ENCODE results near the gene BRF1.
A peak's percentile ranks its signal among the peaks of the same experiment; 100 is the strongest.

BRF1 gene

DNA sequence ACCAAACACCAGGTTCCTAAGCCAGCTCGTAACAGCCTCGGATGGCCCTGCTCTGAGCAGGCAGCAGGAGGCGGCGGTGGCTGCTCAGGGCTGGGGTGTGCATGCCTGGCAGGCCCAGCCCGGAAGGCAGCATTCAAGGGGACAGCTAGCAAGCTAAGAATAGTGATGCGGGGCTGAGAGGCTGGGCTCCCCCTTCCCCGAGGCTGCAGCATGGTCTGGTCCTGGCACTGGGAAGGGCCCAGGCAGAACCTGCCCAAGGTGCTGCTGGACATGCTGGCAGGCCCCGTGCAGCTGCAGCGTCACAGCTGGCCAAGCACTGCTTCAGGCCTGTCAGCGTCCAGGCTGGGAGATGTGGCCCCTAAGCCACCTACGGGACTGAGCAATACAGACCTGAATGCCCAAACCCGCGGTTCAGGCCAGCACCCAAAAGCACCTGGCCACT lies 93.3 kb downstream of the BRF1 start:
- DNase-seq: no peak

DNA sequence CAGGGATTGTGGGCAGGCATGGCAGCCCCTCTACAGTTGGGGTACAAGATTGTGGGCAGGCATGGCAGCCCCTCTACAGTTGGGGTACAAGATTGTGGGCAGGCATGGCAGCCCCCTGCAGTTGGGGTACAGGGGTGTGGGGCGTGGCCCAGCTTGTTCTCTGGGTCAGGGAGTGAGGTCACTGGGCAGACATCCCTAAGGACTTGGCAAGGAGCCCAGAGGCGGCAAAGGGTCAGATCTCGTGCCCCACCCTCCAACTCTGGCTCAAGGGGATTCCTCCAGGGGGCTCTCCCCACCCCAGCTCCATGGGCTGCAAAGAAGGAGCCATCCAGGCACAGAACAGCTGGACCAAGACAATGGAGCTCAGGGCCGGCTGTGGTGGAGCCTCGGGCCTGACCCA lies 93.9 kb downstream of the BRF1 start:
- DNase-seq: no peak

DNA sequence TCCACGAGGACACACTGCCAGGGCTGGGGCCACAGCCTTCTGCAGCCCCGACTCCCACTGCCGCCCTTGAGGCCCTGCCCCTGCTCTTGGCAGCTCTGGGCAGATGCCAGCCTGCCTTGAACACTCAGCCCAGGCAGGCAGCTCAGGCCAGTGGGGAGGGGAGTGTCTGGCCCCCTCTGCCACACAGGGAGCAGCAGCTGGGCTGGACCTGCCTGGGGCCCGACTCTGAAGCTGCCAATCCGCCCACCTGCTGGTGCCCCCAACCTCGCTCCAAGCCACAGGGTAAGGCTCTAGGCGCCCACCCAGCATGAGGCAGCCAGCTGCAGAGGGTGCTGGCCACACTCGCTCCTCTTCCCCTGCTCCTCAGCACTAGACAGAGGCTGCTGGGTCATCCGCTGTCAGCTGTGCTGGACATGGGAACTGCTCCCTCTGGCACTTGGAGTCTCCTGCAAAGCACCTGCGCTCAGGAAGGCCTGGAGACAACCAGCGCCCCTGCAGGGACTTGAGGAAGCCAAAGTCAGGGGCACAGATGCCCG lies 95.1 kb downstream of the BRF1 start:
- peak in 1 of 2 experiments; percentile 19 for DNase-seq

DNA sequence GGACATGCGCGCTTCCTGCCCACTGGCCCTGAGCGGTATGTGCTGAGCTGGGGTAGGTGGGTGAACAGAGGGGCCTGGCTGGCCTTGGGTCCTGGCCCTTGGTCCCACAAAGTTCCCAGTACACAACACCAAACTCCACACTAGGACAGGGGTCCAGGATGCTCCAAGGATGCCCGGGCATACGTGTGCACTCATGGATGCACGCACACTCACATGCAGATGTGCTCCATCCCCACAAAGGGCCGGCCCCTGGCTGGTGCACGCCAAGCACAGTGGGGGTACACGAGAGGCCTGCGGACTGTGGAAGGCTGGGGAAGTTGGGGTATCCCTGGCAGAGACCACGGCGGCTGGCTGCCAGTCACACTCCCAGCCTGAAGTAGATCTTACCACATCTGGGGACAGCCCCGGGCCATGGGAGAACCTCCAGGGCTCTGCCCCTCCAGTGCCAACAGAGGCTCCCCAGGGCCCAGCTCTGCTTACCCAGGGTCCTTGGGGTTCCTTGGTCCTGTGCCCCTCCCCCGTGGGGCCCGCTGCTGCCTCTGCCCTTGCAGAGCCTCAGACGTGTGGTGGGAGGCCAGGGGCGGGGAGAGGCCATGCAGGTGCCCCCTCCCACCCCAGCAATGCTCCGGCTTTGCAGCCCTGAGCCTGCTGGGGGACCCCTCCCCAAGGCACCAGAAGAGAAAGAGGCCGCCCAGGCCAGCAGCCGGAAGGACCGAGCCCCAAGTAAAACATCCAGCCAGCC lies 95.7 kb downstream of the BRF1 start:
- no peak for DNase-seq

DNA sequence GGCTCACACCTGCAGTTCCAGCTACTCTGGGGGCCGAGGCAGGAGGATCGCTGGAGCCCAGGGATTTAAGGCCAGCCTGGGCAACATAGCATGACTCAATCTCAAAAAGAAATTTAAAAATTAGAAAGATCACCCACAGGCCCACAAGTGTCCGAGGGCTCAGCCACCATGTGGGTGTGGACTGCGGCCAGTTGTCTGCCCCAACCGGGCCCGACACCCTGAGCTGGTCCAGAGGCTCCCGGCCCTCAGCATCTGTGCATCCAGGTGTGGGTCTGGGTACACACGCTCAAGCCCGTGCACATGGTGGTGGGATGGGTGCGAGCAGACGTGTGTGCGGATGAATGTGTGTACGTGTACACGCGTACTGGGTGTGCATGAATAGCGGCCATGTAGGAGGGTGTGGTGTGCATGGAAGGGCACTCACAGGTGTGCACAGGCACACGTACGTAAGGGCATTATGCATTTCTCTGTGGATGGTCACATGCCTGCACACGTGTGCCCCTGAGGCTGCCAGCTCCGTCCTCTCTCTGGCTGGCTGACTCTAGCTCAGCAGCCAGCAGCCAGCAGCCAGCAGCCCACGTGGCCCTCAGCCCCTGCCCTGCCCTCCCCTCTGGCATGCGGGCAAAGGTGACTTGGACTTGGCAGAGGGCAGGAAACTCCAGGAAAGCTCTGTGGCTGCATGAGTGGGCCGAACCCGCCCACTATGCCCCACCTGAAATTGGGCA lies 96.4 kb downstream of the BRF1 start:
- no peak for DNase-seq

DNA sequence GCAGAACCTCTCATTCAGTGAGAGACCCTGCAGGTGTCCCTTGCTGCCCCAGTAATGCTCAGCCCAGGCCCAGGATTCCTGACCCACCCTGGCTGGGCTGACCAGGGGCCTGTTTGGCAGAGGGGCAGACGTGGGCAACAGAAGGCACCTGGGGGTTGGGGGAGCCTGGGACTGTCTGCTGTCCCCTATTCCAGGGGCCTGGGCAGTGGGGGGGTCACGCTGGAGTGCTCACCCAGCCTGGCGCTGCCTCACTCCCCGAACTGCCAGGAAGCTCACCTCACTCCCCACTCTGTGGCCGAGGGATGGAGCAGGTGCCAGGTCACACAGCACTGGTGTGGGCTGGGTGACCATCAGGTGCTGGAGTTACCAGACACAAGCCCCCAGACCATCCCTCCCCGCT lies 97.1 kb downstream of the BRF1 start:
- DNase-seq: no peak

DNA sequence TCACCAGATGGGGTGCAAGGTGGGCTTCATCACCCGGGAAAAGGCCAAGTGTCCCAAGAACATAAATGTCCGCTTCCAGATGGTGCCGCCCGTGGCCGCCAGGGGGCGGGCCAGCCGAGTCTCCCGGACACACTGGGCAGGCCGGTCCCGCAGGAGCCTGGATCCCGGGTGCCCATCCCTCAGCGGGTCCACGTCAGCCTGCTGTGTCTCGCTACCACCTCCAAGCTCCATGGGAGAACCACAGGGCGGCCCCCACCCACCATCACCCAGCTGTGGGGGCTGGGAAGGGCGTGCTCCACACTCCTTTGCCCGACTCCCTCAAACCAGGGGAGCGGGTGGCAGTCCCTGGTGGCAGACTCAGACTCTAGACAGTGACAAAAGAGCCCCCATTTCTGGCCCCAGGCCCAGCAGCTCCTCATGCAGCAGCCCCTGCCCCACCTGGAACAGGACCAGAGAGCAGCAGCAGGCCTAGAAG lies 97.7 kb downstream of the BRF1 start:
- peak in 1 of 2 experiments; percentile 51 for DNase-seq

DNA sequence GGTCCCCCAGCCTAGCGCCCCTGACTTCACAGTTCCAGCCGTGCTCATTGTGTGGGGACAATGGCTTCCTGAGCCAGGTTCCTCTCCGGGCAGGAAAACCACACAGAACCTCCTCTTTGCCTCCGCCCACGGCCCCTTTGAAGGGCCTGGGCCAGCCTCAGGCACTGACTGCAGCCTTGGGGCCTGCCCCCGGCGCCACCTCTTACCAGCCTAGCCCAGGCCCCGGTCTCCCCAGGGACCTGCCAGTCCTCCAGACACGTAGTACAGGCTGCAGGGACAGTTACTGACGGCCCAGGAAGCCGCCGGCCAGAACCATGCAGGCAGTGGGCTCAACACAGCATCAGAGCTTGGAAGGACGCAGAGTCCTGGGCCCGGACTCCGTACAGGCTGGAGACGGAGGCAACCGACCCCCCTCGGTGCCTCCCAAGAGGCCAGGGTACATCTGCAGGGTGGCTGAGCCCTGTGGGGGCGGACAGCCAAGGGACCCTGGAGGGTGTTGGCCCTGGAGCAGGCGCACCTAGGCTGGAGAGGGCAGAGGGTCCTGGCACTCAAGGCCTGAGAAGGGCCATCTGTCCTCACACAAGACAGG lies 98.8 kb downstream of the BRF1 start:
- no peak for DNase-seq

DNA sequence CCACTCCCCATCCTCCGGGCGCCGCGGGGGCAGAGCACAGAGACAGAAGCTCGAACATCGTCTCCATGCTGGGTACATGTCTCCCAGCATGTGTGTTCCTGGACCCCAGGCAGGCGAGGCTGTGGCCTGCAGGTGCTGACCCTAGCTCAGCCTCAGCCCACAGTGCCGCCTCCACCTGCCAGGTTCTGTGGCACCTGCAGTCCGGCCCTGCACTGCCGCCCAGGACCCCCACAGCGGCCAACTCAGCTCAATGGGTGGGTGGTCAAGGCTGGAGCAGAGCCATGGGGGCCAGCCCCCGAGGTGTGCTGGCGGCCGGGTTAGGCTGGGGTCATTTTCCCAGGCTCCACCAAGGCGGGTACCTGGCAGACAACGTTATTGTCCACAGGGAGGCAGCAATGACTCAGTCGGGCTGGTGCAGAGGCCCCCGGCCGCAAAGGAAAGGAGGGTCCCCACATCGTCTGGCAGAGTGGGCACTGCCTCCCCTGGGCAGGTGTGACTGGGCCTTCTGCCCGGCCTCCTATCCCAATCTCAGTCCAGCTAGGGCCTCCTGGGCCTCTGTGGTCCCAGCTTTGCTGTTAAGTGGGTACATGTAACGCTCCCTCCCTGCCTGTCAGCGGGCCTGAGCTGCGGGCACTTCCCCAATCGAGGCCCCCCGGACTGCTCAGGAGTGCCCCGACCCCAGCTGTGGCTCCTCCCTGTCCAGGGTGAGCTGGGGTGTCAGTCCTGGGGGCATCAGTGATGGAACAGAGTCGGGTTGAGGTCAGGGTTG lies 99.5 kb downstream of the BRF1 start:
- no peak for DNase-seq

DNA sequence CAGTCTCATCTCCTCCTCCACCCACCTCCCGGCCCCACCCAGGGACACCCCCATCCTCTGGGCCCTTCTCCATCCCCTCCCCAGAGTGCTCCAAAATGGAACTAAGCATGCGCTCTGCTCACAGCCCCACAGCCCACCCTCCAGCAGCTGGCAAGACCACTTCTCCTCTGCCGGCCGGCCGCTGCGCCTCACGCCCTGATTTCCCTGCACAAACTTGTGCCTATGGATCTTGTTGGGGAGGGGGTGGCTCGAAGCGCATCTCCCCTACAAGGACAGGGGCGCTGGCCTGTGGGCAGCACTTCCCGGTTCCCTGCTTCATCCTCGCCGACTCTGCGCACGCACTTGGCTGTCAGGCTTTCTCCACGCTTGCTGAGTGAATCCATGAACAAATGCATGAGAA lies 100.2 kb downstream of the BRF1 start:
- DNase-seq: no peak

DNA sequence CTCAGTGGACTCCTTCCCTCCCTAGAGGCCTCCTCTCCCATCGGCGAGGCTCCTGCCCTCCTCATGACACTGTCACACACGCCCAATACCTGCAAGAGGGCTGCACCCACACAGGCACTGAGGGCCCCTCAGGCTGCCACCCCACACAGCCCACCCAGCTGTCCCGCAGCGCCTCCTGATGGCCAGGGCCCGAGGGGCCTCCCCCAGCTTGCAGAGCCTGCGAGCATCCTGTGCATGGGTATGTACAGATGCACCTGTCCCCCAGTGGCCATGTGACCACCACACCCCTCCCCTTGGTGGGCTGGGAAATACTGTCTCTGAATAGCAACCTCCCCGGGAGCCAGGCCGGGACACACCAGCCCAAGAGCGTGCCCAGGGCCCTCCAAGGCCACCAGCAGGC lies 100.7 kb downstream of the BRF1 start:
- DNase-seq: no peak

DNA sequence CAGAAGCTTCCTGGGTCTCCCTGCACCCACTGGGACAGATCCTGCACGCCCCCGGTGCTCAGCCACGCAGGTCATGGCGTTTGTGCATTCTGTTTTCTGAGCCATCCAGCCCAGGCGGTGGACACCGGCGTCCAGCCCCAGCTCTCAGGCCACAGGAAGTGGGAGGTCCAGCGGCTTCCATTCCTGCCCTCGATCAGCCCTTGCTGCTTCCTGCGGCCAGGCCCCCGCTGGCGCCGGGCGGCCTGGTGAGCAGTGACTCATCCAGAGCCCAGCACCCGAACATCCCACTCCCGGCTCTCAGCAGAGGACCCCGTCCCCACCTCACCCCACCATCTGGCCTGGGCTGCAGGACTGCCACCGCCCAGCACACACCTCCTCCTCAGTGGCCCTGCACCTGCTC lies 101.7 kb downstream of the BRF1 start:
- DNase-seq: peak in 1 of 2 experiments; percentile 43

DNA sequence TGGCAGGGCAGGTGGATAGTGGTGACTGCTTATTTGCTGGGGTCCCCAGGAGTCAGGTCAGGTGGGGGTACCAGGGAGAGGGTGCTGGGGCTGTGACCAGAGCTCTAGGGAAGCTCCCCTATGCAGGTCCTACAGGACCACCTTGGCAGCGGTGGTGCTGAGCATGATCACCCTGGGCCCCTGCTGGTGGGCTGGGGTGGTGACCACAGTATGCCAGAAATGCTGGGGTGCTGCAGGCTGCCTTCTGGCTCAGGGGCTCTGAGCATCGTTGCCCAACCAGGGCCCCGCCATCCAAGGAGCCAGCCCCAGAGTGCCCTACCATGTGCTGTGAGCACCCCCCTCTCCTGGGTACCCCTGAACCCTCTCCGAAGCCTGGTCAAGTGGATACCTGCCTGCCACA lies 102.2 kb downstream of the BRF1 start:
- DNase-seq: no peak

DNA sequence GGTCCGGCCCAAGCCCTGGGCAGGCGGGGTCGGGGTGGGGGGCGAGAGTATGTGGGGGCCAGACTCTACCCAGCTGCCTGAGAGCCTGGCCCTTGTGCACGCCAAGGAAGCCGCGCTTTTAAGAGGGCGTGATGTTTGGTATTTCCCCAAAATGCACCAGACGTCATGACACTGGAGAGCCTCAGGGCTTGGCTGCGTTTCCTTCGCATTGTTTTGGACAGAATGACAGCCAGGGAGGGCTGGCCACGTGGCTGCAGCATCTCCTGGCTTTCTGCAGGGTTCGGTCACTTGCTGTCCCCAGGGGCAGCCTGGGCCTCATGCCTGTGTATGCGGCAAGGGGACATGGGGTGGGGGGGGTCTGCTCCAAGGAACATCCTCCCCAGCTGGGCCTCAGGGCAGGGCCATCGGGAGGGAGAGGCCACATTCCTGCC lies 103.6 kb downstream of the BRF1 start:
- DNase-seq: no peak

DNA sequence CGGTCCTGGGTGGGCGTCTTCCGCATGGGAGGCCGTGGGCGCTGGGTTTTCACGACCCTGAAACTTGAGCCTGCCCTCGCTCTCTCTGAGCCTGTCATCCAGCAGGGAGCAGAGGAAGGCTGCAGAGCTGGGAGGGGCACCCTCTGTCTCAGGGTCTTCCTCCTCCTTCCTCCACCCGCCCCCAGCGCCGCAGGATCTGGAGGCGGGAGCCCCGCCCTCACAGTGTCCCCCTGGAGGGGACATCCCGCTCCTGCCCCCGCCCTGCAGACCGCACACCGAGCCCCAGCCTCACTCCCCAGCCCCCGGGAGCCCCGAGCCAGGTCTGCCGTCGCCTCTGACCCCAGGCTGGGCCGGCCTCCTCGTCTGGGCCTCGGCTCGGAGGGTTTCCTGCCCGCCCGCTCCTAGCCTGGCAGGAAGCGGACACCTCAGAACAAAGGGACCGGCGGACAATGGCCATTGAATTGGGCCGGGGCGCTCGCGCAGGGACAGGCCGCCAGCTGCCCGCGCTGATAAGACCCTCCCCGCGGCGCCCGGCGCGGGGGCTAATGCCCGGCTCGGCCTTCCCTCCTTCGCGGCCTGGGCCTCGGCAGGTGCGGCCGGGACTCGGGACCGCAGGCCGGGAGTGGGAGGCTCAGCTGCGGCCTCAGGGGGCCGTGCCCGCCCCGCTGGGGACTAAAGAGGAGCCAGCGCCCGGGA lies 104.4 kb downstream of the BRF1 start:
- no peak for DNase-seq

DNA sequence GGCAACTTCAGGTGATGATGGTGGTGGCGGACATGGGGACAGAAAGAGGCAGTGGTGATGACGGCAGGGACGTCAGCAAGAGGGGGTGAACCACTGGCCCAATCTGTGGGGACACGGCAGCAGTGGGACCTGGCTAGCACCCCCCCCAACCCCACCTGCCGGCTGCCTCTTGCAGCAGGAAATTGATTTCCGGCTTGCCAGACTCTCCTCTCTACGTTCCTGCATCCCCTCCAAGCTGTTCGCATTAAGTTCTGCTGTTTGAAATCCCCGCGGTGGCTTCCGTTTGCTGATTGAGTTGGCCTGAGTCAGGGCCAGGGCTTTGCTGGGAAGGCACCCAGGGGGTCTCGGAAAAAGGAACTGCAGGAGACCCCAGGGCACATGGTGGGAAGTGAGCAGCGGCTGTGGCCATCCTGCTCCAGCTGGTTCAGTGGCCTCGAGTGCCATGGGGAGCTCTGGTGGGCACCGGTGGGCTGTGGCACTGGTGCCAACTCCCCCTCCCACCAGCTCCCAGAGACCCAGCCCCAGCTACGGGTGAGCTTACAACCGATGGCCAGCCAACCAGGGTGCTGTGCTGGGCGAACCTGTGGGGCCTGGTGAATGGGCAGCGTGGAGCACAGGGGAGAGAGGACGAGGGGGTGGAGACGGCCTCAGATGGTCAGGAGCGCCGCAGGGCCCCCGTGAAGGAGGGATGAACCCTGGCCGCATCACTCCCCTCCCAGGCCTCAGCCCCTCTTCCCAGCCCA lies 105.1 kb downstream of the BRF1 start:
- no peak for DNase-seq

DNA sequence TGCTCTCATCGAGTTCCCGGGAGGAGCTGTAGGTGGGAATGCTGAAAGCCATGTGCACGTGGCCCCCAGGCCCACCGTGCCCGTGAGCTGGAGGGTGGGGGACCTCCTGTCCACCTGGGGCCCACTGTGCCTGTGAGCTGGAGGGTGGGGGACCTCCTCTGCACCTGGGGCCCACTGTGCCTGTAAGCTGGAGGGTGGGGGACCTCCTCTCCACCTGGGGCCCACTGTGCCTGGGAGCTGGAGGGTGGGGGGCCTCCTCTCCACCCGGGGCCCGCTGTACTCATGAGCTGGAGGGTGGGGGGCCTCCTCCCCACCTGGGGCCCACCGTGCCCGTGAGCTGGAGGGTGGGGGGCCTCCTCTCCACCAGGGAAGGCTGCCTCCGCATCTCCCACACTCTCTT lies 105.8 kb downstream of the BRF1 start:
- no peak for DNase-seq

DNA sequence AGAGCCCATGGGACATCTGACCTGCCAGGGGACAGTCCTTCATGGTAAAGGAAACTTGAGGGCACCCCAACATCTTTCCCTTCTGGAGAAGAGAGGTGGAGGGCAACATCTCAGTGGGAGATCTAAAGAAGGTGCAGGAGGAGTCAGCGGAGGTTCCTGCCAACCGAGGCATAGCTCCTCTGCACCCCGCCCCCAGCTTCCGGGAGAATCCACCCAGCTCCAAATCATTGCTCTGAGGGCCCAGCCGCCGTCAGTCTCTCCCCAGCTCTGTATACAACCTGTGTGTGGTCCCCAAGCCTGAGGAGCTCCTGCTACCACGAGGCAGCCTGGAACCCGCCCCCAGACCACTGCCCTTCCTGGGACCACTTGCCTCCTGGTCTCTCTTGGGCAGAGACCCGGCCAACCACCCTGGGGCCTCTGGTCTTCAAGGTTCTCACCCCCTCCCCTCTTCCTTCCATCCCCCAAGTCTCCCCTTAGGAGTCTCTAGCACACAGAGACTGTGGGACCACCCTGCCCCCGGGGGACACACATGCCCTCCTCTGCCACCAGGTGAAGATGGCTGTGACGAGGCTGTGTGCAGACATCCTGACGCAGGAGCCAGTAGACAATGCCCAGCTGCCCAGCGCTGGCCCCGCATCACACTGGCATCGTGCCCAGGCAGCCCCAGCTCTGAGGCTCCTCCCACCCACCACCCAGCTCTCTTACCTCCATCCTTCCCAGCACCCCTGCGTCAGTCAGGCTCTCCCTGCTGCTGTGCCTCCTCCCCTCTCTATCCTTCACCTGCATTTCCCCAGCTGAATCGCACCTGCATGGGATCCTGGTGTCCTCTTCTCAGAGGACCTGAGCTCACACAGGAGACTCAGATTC lies 106.7 kb downstream of the BRF1 start:
- no peak for DNase-seq

DNA sequence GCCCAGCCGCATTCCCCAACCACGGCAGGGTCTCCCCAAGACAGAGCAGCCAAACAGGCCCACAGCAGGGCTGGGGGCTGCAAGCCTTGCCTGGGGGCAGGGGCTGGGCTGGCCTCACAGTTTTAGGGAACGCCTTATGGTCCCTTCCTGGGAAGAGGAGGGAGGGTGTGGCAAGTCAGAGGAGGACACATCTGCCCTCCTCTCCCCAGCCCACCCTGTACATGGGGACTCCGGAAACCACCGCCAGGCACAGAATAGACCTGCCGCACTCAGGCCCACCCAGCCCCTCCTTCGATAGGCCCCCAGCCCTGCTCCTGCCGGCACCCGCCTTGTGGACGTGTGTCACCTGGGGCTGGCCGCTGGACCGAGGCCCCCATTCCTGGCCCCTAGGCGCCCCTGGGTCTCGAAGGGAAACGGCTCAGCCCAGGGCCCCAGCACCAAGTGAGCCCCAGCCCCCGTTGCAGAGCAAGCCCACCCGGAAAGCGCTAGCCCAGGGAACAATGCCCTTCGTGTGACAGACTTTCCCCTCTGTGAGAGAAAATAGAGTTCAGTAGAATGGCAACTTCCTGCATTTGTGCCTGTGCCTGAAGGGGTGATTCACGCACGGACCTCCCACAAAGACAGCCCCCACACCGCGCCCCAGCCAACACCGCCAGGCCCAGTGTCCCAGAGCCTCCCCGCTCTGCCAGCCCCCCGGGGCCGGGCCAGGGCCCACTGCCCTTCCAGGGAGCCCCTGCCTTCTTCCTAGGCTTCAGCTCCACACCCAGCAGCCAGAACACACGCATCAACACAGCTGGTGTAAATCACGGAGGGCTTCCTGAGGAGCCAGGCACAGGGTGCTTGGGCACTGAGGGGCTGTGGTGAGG lies 107.7 kb downstream of the BRF1 start:
- no peak for DNase-seq

Measured in SW 1271 (cell line).